ENCODE data around the gene CDKN2AIP. TPM values are rescaled to one million over a fixed set of nuclear protein-coding genes. Genes with fewer than 3 reads are reported as not detected.

Gene CDKN2AIP
- total and polyA plus RNA-seq, 4 donors = 9.1 to 19.6 (median 11.4) TPM

DNA sequence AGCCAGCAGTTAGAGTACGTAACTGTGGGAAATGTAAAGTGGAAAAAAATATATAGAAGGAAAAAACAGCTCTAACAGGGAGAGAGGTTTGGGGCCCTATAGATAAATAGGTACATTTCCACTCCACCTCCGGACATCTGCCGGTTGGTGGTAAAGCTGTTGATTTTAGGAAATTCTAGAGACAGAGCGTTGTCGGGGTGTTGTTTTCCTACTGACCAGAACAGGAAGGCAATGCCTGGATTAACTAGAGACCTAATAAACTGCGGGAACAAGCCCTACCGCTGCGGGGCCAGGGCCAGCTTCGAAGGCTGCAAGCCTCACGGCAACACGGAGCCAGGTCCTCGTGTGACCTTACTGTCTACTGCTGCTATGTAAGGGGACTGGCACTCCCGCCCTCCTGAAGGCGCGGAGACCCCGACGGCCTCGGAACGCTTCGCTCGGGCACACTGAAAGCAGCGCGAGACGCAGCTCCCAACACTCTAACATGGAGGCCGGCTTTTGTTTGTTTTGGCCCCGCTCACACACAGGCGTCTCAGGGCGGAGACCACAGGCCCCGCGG is 702 bp upstream of the CDKN2AIP start:
- ATAC-seq (ENCODE audit: insufficient read depth, low FRiP score) = peak; percentile 10

DNA sequence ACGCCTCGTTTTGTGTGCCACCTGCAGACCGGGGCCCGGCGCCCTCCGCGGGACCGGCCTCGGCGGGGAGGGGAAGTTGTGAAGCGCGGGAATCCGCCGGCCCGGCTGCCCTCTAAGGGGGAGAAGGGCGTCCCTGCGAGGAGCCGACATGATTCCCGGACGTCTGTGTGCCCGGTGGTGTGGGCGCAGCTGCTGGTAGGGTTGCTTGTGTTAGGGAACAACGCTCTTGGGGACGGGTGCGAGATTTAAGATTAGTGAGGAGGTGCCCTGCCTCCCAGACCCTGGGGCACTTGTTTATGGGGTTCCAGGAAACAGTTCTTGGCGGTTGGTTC is 627 bp downstream of the CDKN2AIP start:
- H3K4me1 ChIP-seq (ENCODE audit: control insufficient read depth in 5 of 5, insufficient read depth in 5 of 5, low read length in 5 of 5) = peaks cover 3 to 19% (median 6%) of the 10 kb centered on the region in 5 donors
- WGBS, 2 donors = 0 to 1% methylated on average over 19 to 26 of the region's 26 CpGs

More for the DNA sequence above, 702 bp upstream of the CDKN2AIP start:
- 1% methylated on average over 30 of the region's 30 CpGs for WGBS, 2 donors
- Histone ChIP-seq H3K4me3 (peak overlapping the region; percentile 66), H3K4me1 (ENCODE audit: control insufficient read depth in 5 of 5, insufficient read depth in 5 of 5, low read length in 5 of 5) (peaks cover 3 to 19% (median 6%) of the 10 kb centered on the region in 5 donors), H3K36me3 (ENCODE audit: control insufficient read depth in 4 of 4, insufficient read depth in 4 of 4, low read length in 4 of 4) (peaks cover 10 to 20% (median 13%) of the 10 kb centered on the region in 4 donors), H3K27me3 (ENCODE audit: control insufficient read depth in 3 of 3, insufficient read depth in 3 of 3, low read length in 2 of 3) (no peaks in the 10 kb centered on the region), H3K9me3 (ENCODE audit: control insufficient read depth in 4 of 4, insufficient read depth in 3 of 4, low read length in 3 of 4) (no peaks in the 10 kb centered on the region), H3K27ac (ENCODE audit: low read depth in 1 of 2, low read length in 1 of 2) (peak overlapping the region; percentile 99), H3K9ac (ENCODE audit: insufficient read depth in 1 of 2, low read length in 2 of 2) (peak overlapping the region; percentile 86 to 95)
- peak in 1 of 3 donors; percentile 77 for DNase-seq
- TF ChIP-seq, protein P1, sequence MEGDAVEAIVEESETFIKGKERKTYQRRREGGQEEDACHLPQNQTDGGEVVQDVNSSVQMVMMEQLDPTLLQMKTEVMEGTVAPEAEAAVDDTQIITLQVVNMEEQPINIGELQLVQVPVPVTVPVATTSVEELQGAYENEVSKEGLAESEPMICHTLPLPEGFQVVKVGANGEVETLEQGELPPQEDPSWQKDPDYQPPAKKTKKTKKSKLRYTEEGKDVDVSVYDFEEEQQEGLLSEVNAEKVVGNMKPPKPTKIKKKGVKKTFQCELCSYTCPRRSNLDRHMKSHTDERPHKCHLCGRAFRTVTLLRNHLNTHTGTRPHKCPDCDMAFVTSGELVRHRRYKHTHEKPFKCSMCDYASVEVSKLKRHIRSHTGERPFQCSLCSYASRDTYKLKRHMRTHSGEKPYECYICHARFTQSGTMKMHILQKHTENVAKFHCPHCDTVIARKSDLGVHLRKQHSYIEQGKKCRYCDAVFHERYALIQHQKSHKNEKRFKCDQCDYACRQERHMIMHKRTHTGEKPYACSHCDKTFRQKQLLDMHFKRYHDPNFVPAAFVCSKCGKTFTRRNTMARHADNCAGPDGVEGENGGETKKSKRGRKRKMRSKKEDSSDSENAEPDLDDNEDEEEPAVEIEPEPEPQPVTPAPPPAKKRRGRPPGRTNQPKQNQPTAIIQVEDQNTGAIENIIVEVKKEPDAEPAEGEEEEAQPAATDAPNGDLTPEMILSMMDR (IDR thresholded peaks at IDR 0.05; ENCODE audit: control extremely low read depth, extremely low read depth) = no peak

DNA sequence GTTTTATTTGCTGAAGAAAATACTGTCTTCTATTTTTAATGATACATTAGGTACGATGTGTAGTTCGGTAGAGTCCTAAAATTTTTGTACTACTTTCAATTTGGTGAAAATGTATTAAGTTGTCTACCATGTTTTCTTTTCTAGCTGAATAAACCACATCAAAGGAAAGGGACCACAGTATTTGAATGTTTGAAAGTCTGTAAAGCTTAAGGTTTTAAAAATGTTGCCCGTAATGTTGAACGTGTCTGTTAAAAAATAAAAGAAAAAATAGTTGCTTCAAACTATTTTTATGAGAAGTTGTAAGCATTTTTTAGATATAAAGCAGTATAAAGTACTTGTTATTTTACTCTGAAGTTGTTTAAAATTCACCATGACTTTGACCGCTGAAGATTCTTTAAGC is 3.2 kb downstream of the CDKN2AIP start:
- Histone ChIP-seq H3K27me3 (ENCODE audit: control insufficient read depth in 3 of 3, insufficient read depth in 3 of 3, low read length in 2 of 3) (no peaks in the 10 kb centered on the region), H3K4me3 (no peak overlapping the region), H3K9ac (ENCODE audit: insufficient read depth in 1 of 2, low read length in 2 of 2) (no peak overlapping the region), H3K36me3 (ENCODE audit: control insufficient read depth in 4 of 4, insufficient read depth in 4 of 4, low read length in 4 of 4) (peaks cover 14 to 31% (median 16%) of the 10 kb centered on the region in 4 donors), H3K9me3 (ENCODE audit: control insufficient read depth in 4 of 4, insufficient read depth in 3 of 4, low read length in 3 of 4) (no peaks in the 10 kb centered on the region), H3K4me1 (ENCODE audit: control insufficient read depth in 5 of 5, insufficient read depth in 5 of 5, low read length in 5 of 5) (peaks cover 3 to 19% (median 6%) of the 10 kb centered on the region in 5 donors), H3K27ac (ENCODE audit: low read depth in 1 of 2, low read length in 1 of 2) (no peak overlapping the region)
- TF ChIP-seq, protein P1 (IDR thresholded peaks at IDR 0.05; ENCODE audit: control extremely low read depth, extremely low read depth) = no peak
- ATAC-seq (ENCODE audit: insufficient read depth, low FRiP score) = no peak
- WGBS, 2 donors = 80 to 94% methylated on average over 5 of the region's 5 CpGs
- DNase-seq = no peak

More for the DNA sequence above, 627 bp downstream of the CDKN2AIP start:
- H3K36me3 ChIP-seq (ENCODE audit: control insufficient read depth in 4 of 4, insufficient read depth in 4 of 4, low read length in 4 of 4) = peaks cover 10 to 26% (median 14%) of the 10 kb centered on the region in 4 donors
- peak overlapping the region; percentile 61 to 70 for H3K9ac ChIP-seq (ENCODE audit: insufficient read depth in 1 of 2, low read length in 2 of 2)
- ATAC-seq (ENCODE audit: insufficient read depth, low FRiP score) = peak; percentile 5
- no peaks in the 10 kb centered on the region for H3K9me3 ChIP-seq (ENCODE audit: control insufficient read depth in 4 of 4, insufficient read depth in 3 of 4, low read length in 3 of 4)
- TF ChIP-seq, protein P1 (IDR thresholded peaks at IDR 0.05; ENCODE audit: control extremely low read depth, extremely low read depth) = no peak
- peak overlapping the region; percentile 94 for H3K4me3 ChIP-seq
- H3K27ac ChIP-seq (ENCODE audit: low read depth in 1 of 2, low read length in 1 of 2) = peak overlapping the region; percentile 99
- H3K27me3 ChIP-seq (ENCODE audit: control insufficient read depth in 3 of 3, insufficient read depth in 3 of 3, low read length in 2 of 3) = no peaks in the 10 kb centered on the region
- DNase-seq = peak in 2 of 3 donors; percentile 27 to 38

All from lung (tissue), 12 donors.